HG03354 (cell line): Measurements from ENCODE around the gene OR6Q1.
"Not testable (repeated sequence)": the region's sequence is repeated elsewhere in the genome, so short reads cannot be mapped to it uniquely, and the experiment has no call there.

Experiments
- ATAC-seq: cut with Tn5 transposase; IDR thresholded peaks from one replicate; pipeline ENCODE4 v1.9.1; 2021; ENCODE audit warnings: mild to moderate bottlenecking; ENCODE audit not compliant: unreplicated experiment, poor library complexity, severe bottlenecking

Gene OR6Q1, protein sequence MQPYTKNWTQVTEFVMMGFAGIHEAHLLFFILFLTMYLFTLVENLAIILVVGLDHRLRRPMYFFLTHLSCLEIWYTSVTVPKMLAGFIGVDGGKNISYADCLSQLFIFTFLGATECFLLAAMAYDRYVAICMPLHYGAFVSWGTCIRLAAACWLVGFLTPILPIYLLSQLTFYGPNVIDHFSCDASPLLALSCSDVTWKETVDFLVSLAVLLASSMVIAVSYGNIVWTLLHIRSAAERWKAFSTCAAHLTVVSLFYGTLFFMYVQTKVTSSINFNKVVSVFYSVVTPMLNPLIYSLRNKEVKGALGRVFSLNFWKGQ

DNA sequence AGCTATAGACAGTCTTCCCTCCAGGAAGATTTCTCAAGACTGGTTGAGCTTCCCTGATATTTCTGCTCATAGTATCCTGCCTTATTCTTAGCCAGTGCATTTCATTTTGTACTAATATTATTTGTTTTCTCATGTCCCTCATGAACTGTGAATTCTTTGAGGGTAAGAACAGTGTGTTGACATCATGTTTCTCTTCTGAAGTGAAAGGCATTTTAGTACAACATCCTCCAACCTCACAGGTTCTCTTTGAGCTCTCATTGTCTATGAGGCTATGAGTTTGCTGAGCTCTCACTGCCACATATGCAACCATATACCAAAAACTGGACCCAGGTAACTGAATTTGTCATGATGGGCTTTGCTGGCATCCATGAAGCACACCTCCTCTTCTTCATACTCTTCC is at the start of gene OR6Q1:
Gene OR6Q1, plus strand, starts transcription at position 301 of the 400 bp plus-strand sequence. Its CDS starts 0 bp downstream, at position 301.
- no peak for ATAC-seq

GRCh38 chr11:57981536-57981935 is 49.2 kb upstream of the OR6Q1 start:
- ATAC-seq = no peak

DNA sequence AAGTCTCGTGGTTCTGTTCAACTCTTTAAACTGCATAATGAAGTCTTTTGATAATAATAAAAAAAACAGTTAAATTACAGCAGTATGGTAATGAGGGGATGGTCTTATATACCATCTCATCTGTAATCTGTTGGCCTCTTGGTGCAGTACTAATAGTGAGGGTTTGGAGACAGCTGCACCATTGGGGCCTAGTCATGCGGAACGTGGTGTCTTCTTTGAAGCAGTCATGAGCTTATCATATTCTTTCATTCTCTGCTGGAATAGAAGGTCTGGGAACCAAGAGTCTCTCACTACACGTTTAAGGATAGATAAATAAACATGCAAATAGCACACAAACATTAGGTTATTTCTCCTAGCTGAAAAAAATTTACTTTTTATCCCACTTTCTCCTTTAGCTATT is 48.0 kb upstream of the OR6Q1 start:
- no peak for ATAC-seq

GRCh38 chr11:57983191-57983590 is 47.6 kb upstream of the OR6Q1 start:
- ATAC-seq = no peak

GRCh38 chr11:57999523-57999922 is 31.2 kb upstream of the OR6Q1 start:
- not testable (repeated sequence) for ATAC-seq

- not testable (repeated sequence) for ATAC-seq
These were observed 30.7 kb upstream of the OR6Q1 start for GRCh38 chr11:58000021-58000420.

DNA sequence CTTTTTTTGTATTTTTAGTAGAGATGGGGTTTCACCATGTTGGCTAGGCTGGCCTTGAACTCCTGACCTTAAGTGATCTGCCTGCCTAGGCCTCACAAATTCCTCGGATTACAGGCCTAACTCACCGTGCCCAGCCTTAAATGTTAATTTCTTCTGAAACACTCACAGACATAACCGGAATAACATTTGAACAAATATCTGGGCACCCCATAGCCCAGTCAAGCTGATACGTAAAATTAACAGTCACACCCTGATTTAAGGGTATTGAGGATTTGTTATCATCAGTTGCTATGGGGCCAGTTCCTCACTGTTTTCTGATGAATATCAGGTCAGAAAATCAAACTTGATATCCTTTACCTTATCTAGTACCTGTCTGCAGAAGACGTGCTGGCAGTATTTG is 30.1 kb upstream of the OR6Q1 start:
- no peak for ATAC-seq

- ATAC-seq = no peak
These were observed 27.7 kb upstream of the OR6Q1 start for GRCh38 chr11:58003036-58003435.

DNA sequence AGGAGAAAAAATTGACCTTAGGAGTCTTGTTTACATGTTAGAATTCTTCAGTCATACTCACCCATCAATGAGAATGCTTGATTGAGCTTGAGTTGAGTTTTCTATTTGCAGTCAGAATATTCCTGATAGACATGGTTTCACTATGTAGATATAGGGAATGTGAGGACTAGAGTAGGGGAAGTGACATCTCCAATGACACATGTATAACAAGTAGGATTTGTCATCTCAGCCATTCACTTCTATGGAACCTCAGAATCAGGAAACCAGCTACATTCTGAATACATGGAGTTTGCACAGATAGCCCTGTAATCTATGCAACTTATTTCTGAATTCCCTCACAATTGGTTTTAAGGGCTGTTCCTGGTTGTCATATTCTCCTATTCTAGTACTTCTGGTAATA is 27.2 kb upstream of the OR6Q1 start:
- no peak for ATAC-seq

DNA sequence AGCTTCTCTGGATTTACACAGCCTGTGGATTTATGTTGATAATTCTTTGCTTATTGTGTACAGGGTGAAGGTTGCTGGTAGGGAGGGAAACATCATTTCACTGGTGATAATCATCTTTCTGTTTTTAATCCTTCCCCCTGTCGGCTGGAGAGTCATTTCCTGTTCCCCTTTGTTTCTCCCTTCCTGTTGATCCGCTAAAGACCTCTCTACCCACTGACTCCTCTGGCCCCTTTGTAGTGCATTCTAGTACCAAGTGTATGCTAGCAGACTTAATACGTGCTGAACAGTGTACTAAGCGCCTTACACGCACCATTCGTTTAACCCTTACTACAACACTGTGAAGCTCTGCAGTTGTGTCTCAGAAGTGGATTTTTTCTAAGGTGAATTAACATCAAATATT is 26.1 kb upstream of the OR6Q1 start:
- no peak for ATAC-seq

DNA sequence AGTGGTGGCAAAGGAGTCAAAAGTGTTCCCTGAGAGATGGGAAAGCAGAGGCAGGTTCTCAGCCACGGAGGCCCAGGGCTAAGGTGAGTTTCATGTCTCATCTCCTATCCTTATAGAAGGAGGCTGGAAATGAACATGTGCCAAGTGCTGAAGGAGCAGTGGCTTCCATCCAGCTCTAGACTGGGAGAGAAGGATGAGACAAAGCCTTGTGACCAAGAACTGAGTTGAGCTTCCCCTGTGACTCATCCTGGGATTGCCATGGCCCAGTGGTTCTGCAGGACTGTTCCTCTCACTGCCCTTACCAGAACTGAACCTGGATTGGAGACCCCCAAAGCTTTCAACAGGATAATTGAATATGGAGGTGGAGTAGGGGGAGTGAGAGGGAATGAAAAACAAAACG is 23.8 kb upstream of the OR6Q1 start:
- no peak for ATAC-seq

GRCh38 chr11:58011771-58012170 is 19.0 kb upstream of the OR6Q1 start:
- no peak for ATAC-seq

GRCh38 chr11:58023435-58023931 is 7.3 kb upstream of the OR6Q1 start, which contains the start of gene OR9Q1:
TSS of gene OR9Q1 (plus strand) at chr11:58023881. CDS start at chr11:58179445, 155,564 bp downstream.
- no peak for ATAC-seq

DNA sequence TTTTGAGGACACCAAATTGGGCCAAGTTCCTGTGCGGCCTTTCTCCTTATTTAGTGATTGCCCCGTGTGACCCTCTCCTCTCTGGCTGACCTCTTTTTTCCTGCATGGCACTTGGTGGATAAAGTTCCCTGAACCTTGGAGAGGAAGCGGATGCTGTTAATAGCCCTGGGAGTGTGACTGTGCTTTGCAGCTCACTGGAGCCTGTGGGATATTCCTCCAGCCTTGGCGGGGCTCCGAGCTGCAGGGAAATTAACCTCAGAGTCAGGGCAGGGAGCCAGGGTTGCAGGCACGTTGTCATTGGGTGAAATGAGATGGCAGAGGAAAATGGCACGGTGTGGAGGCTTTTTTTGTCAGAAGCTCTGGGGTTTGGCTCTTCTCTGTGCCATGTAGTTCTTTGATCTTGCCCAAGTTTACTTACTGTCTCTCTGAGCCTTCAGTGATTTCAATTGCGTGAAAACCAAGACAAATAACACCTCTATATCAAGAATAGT is 6.1 kb upstream of the OR6Q1 start:
- no peak for ATAC-seq

- no peak for ATAC-seq
These were observed 3.4 kb upstream of the OR6Q1 start for GRCh38 chr11:58027341-58027740.

DNA sequence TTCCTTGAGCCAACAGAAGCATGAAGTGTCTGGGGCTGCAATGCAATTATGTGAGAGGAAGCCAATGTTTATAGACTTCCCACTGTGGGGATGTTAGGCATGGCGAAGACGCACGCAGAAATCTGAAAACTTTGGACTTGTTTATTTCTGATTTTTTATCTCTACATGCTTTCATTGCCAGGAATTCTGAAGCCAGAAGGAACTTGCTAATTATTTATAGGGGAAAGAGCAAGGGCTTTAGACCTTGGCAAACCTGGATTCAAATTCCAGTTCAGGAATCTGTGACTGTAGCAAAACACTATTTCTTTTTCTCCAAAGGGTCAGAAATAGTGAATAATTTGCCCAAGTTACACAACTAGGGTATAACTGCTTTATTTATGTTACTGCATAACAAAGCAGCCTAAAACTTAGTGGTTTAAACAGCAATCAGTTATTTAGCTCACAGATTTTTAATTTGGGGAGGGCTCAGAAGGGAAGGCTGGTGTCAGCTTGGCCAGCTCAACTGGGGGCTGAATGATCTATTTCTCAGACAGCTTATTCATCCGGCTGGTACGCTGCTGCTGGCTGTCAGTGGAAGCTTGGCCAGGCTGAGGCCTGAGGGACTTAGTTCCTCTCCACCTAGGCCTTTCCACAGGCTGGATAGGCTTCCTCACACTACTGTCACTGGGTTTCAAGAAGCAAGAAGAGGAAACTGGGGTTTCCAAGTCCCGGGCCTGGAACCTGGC is 1.9 kb upstream of the OR6Q1 start:
- no peak for ATAC-seq

- no peak for ATAC-seq
These were observed 3.7 kb downstream of the OR6Q1 start for GRCh38 chr11:58034471-58034870.

DNA sequence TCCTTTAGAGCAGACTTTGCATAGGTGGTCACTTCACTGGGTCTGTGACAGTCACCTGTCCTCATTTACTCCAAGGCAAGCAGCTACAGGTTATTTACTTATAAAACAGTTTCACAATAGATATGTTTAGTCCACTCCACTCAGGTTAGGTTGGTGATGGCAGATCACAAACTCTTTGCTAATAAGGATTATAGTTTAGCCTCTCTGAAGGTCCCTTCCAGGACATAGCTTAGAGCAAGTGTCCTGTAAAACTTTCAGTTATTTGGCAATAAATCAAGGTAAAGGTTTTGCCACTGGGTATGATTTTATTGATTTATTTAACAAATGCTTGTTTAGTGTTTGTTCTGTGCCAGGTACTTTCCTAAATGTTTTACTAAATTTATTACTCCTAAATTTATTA is 8.8 kb downstream of the OR6Q1 start:
- ATAC-seq = no peak

- no peak for ATAC-seq
These were observed 12.6 kb downstream of the OR6Q1 start for GRCh38 chr11:58043379-58043778.

- no peak for ATAC-seq
These were observed 15.5 kb downstream of the OR6Q1 start for GRCh38 chr11:58046231-58046630.

- ATAC-seq = no peak
These were observed 17.1 kb downstream of the OR6Q1 start for GRCh38 chr11:58047818-58048217.
